Astrocyte (in vitro differentiated cells and primary cell): ENCODE results near the gene SORBS2. TPM values are rescaled to one million over a fixed set of nuclear protein-coding genes. Genes with fewer than 3 reads are reported as not detected.

Experiments used
- DNase-seq: peaks from one replicate; pipeline ENCODE4 v3.0.0-alpha.2; 2010; ENCODE audit warnings: low read depth
- FAIRE-seq: peaks from 2 replicates; lab custom pipeline; 2011; peaks lifted over from hg19 to GRCh38; lab: Jason Lieb, UNC
- H2AFZ ChIP-seq: 2 replicates; pipeline ENCODE4 v1.6.0; 2012; ENCODE audit warnings: low read depth, low read length, inconsistent platforms
- H3K27ac ChIP-seq: 2 replicates; pipeline ENCODE4 v1.5.1; 2011; ENCODE audit warnings: low read depth, low read length, inconsistent platforms
- H3K27me3 ChIP-seq: 2 replicates; pipeline ENCODE4 v1.6.0; 2011; ENCODE audit warnings: low read length, inconsistent platforms; ENCODE audit not compliant: insufficient read depth
- H3K36me3 ChIP-seq: 2 replicates; pipeline ENCODE4 v1.5.1; 2011; ENCODE audit warnings: low read length, inconsistent platforms; ENCODE audit not compliant: insufficient read depth
- H3K4me1 ChIP-seq: 2 replicates; pipeline ENCODE4 v1.5.1; 2011; ENCODE audit warnings: low read length, inconsistent platforms; ENCODE audit not compliant: insufficient read depth
- H3K4me2 ChIP-seq: 2 replicates; pipeline ENCODE4 v1.6.0; 2012; ENCODE audit warnings: low read length, inconsistent platforms
- H3K4me3 ChIP-seq: 2 replicates; pipeline ENCODE4 v1.5.1; 2011; ENCODE audit warnings: low read depth, mild to moderate bottlenecking, low read length, inconsistent platforms; ENCODE audit not compliant: insufficient read depth
- H3K79me2 ChIP-seq: 2 replicates; pipeline ENCODE4 v1.6.0; 2012; ENCODE audit warnings: mild to moderate bottlenecking, low read length, inconsistent platforms; ENCODE audit not compliant: insufficient read depth
- H3K9ac ChIP-seq: 2 replicates; pipeline ENCODE4 v1.6.0; 2012; ENCODE audit warnings: mild to moderate bottlenecking, low read length, inconsistent platforms
- H3K9me3 ChIP-seq: 2 replicates; pipeline ENCODE4 v1.5.1; 2012; ENCODE audit warnings: low read depth, mild to moderate bottlenecking, low read length, inconsistent platforms; ENCODE audit not compliant: insufficient read depth
- H4K20me1 ChIP-seq: 2 replicates; pipeline ENCODE4 v1.6.0; 2012; ENCODE audit warnings: low read length, inconsistent platforms; ENCODE audit not compliant: insufficient read depth
- H3K27ac Mint-ChIP-seq: one replicate; pipeline ENCODE4 v1.8.0; 2021; ENCODE audit warnings: mild to moderate bottlenecking, mixed read lengths; ENCODE audit not compliant: unreplicated experiment
- H3K27me3 Mint-ChIP-seq: one replicate; pipeline ENCODE4 v1.8.0; 2021; ENCODE audit warnings: low read depth, mixed read lengths; ENCODE audit not compliant: unreplicated experiment
- H3K36me3 Mint-ChIP-seq: one replicate; pipeline ENCODE4 v1.8.0; 2021; ENCODE audit warnings: low read depth, mixed read lengths; ENCODE audit not compliant: unreplicated experiment
- H3K4me1 Mint-ChIP-seq: one replicate; pipeline ENCODE4 v1.8.0; 2021; ENCODE audit warnings: low read depth, mixed read lengths; ENCODE audit not compliant: unreplicated experiment
- H3K4me3 Mint-ChIP-seq: one replicate; pipeline ENCODE4 v1.8.0; 2021; ENCODE audit warnings: mild to moderate bottlenecking, moderate library complexity, mixed read lengths; ENCODE audit not compliant: unreplicated experiment
- H3K9me3 Mint-ChIP-seq: one replicate; pipeline ENCODE4 v1.8.0; 2021; ENCODE audit warnings: mild to moderate bottlenecking, mixed read lengths; ENCODE audit not compliant: unreplicated experiment
- CTCF ChIP-seq: IDR thresholded peaks from 2 replicates; pipeline ENCODE4 v1.5.1; 2011; ENCODE audit warnings: low read depth, mild to moderate bottlenecking, inconsistent platforms, low read length, moderate library complexity; ENCODE audit not compliant: insufficient read depth
- EZH2 ChIP-seq: IDR thresholded peaks from 2 replicates; pipeline ENCODE4 v1.6.1; 2012; ENCODE audit warnings: mild to moderate bottlenecking, low read length, inconsistent platforms; ENCODE audit not compliant: insufficient read depth
- total RNA-seq: library from RNA; stranded (reverse); gene quantifications from 2 replicates; pipeline ENCODE4 v1.2.1, GENCODE V29; 2021

The SORBS2 gene
- total RNA-seq, 1 donor from 2014 or later: 97.4 TPM

- FAIRE-seq: no peak
- no peaks in the 10 kb centered on the region for H3K27me3 Mint-ChIP-seq
- no peaks in the 10 kb centered on the region for H3K9me3 ChIP-seq
- H3K4me2 ChIP-seq: no peak overlapping the region
- no peaks in the 10 kb centered on the region for H4K20me1 ChIP-seq
- H3K4me3 ChIP-seq: no peak overlapping the region
- no peak overlapping the region for H2AFZ ChIP-seq
- H3K4me1 Mint-ChIP-seq: peaks cover 9% of the 10 kb centered on the region
- H3K4me1 ChIP-seq: peaks cover 2% of the 10 kb centered on the region
- no peaks in the 10 kb centered on the region for H3K36me3 ChIP-seq
- H3K27me3 ChIP-seq: no peaks in the 10 kb centered on the region
- H3K4me3 Mint-ChIP-seq: no peak overlapping the region
- DNase-seq: no peak
- no peaks in the 10 kb centered on the region for H3K36me3 Mint-ChIP-seq
- no peak overlapping the region for H3K27ac Mint-ChIP-seq
- TF ChIP-seq EZH2 (no peak), CTCF (no peak)
- no peaks in the 10 kb centered on the region for H3K79me2 ChIP-seq
- H3K9ac ChIP-seq: no peak overlapping the region
- no peak overlapping the region for H3K27ac ChIP-seq
- H3K9me3 Mint-ChIP-seq: no peaks in the 10 kb centered on the region
Observed at GRCh38 chr4:185801471-185801870, 10.5 kb downstream of the SORBS2 start.

- H3K27me3 Mint-ChIP-seq: no peaks in the 10 kb centered on the region
- no peaks in the 10 kb centered on the region for H4K20me1 ChIP-seq
- peaks cover 15% of the 10 kb centered on the region for H3K4me1 Mint-ChIP-seq
- H3K36me3 Mint-ChIP-seq: no peaks in the 10 kb centered on the region
- H3K27ac Mint-ChIP-seq: no peak overlapping the region
- TF ChIP-seq CTCF (no peak), EZH2 (no peak)
- no peaks in the 10 kb centered on the region for H3K9me3 ChIP-seq
- H3K27ac ChIP-seq: no peak overlapping the region
- no peaks in the 10 kb centered on the region for H3K79me2 ChIP-seq
- no peak for DNase-seq
- H3K27me3 ChIP-seq: no peaks in the 10 kb centered on the region
- no peak overlapping the region for H3K4me3 Mint-ChIP-seq
- H3K4me3 ChIP-seq: no peak overlapping the region
- no peak overlapping the region for H3K9ac ChIP-seq
- H3K9me3 Mint-ChIP-seq: no peaks in the 10 kb centered on the region
- H2AFZ ChIP-seq: no peak overlapping the region
- no peaks in the 10 kb centered on the region for H3K36me3 ChIP-seq
- peaks cover 2% of the 10 kb centered on the region for H3K4me1 ChIP-seq
- H3K4me2 ChIP-seq: no peak overlapping the region
- no peak for FAIRE-seq
Observed at GRCh38 chr4:185800266-185800945, 11.6 kb downstream of the SORBS2 start.

- Histone ChIP-seq H3K36me3 (no peaks in the 10 kb centered on the region), H4K20me1 (no peaks in the 10 kb centered on the region), H2AFZ (no peak overlapping the region), H3K9ac (no peak overlapping the region), H3K79me2 (no peaks in the 10 kb centered on the region), H3K27me3 (no peaks in the 10 kb centered on the region), H3K4me2 (no peak overlapping the region), H3K9me3 (no peaks in the 10 kb centered on the region), H3K4me1 (peaks cover 4% of the 10 kb centered on the region), H3K27ac (no peak overlapping the region), H3K4me3 (no peak overlapping the region)
- no peak overlapping the region for H3K4me3 Mint-ChIP-seq
- no peaks in the 10 kb centered on the region for H3K9me3 Mint-ChIP-seq
- TF ChIP-seq EZH2 (no peak), CTCF (no peak)
- H3K4me1 Mint-ChIP-seq: peaks cover 24% of the 10 kb centered on the region
- DNase-seq: no peak
- no peak overlapping the region for H3K27ac Mint-ChIP-seq
- no peaks in the 10 kb centered on the region for H3K27me3 Mint-ChIP-seq
- no peak for FAIRE-seq
- H3K36me3 Mint-ChIP-seq: no peaks in the 10 kb centered on the region
Observed at GRCh38 chr4:185799442-185799841, 12.6 kb downstream of the SORBS2 start.
